GM12873 (cell line): ENCODE measurements around the gene HPCAL1.

Experiments used
- TF ChIP-seq, protein P1 (sequence below): IDR thresholded peaks from 2 replicates; pipeline ENCODE4 v1.5.1; 2012; ENCODE audit warnings: low read depth, mild to moderate bottlenecking, moderate library complexity, low read length, control low read depth; ENCODE audit not compliant: insufficient read depth; ENCODE audit errors: missing control alignments

Gene HPCAL1

DNA sequence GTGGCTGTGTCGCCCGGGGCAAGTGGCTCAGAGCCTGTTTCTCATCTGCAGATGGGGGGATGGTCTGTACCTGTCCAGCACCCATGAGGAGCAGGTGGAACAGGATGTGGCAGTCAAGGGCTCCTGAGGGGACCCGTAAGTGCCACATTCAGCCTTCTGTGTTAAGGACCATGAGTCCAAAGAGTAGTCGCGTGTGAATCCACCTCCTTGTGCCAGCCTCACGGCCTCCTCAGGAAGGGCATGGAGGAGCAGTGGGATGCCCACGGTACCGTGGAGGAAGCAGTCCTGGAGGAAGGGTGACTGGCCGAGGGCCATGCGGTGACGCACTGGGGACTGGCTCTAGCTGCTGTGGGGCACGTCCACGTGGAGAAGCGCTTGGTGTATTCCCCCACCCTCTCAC is 84.3 kb downstream of the HPCAL1 start:
- TF ChIP-seq, protein P1, sequence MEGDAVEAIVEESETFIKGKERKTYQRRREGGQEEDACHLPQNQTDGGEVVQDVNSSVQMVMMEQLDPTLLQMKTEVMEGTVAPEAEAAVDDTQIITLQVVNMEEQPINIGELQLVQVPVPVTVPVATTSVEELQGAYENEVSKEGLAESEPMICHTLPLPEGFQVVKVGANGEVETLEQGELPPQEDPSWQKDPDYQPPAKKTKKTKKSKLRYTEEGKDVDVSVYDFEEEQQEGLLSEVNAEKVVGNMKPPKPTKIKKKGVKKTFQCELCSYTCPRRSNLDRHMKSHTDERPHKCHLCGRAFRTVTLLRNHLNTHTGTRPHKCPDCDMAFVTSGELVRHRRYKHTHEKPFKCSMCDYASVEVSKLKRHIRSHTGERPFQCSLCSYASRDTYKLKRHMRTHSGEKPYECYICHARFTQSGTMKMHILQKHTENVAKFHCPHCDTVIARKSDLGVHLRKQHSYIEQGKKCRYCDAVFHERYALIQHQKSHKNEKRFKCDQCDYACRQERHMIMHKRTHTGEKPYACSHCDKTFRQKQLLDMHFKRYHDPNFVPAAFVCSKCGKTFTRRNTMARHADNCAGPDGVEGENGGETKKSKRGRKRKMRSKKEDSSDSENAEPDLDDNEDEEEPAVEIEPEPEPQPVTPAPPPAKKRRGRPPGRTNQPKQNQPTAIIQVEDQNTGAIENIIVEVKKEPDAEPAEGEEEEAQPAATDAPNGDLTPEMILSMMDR, result no peak

DNA sequence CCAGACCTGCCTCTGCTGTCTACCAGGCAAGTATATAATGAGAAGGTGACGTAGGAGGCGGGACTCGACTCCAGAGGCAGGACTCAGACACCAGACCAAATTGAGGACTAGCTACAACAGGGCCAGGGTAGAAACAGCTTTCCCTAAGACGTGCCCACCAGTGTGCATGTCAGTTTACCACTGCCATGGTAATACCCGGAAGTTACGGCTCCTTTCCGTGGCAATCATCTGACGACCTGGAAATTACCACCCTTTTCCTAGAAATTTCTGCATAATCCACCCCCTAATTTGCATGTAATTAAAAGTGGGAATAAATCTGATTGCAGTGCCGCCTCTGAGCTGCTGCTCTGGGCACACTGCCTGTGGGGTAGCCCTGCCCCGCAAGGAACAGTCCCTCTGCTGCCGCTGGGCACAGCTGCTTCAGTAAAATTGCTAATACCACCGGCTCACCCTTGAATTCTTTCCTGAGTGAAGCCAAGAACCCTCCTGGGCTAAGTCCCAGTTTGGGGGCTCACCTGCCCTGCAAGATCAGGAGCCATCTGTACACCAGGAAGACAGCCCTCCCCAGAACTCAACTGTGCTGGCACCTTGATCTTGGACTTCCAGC is 86.4 kb downstream of the HPCAL1 start:
- TF ChIP-seq, protein P1, result no peak

DNA sequence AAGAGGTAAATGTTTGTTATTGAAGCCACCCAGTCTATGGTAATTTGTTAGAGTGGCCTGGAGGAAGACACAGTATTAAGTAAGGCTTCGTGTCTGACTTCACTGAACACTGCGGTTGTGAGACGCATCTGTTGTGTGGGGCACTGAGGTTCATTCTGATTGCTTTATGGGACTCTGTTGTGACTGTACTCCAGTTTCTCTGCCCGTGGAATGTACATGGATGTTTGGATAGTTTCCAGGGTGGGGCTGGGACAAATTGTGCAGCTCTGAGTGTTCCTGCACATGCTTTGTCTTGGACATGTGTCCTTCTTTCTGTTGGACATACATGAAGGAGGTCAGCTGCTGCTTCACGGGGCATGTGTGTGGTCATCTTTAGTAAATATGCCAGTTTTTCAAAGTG is 86.9 kb downstream of the HPCAL1 start:
- TF ChIP-seq, protein P1, result no peak

DNA sequence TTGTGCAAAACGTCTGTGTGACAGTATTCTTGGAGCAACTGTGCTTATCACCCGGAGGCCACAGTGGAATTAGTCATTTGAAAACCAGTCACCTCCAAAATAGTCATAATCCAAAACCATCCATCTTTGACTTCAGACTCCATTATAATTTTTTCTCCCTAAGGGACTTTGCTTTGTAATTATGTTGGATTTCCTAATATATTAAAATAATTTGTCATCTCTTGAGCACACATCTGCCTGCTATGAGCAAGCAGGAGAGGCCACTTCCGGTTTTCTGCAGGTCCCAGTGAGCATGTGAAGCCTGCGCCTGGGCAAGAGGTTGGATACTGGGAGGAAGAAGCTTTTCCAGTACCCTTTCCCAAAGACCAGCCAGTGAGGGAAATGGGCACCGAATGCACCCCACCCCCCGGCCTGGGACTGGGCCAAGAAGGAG is 87.7 kb downstream of the HPCAL1 start:
- TF ChIP-seq, protein P1, result no peak

DNA sequence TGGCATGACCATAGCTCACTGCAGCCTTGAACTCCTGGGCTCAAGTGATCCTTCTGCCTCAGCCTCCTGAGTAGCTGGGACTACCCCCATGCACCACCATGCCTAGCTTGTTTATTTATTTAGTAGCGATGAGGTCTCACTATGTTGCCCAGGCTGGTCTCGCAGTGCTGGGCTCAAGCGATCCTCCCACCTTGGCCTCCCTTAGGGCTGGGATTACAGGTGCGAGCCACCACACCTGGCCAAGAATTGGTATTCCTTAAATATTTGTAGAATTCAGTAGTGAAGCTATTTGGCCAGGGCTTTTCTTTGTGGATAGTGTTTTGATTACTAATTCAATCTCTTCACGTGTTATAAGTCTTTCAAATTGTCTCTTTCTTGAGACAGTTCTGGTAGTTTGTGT is 89.4 kb downstream of the HPCAL1 start:
- TF ChIP-seq, protein P1, result no peak

DNA sequence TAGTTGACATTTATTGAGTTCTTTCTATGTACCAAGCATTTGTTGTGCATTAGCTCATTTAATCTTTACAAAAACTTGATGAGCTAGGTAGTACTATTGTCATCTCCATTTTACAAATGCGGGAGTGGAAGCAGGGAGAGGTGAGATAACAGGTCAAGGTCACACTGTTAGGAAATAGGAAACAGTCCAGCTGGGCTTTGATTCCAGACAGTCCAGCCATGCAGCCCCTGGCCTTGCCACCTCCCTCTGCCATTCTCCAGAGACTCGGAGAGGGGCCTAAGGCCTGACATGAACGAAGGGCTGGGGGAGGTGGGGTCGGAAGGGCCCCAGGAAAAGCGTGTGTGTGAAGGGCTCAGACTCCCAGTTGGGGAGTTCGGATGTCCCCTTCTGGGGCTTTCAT is 89.8 kb downstream of the HPCAL1 start:
- TF ChIP-seq, protein P1, result no peak

DNA sequence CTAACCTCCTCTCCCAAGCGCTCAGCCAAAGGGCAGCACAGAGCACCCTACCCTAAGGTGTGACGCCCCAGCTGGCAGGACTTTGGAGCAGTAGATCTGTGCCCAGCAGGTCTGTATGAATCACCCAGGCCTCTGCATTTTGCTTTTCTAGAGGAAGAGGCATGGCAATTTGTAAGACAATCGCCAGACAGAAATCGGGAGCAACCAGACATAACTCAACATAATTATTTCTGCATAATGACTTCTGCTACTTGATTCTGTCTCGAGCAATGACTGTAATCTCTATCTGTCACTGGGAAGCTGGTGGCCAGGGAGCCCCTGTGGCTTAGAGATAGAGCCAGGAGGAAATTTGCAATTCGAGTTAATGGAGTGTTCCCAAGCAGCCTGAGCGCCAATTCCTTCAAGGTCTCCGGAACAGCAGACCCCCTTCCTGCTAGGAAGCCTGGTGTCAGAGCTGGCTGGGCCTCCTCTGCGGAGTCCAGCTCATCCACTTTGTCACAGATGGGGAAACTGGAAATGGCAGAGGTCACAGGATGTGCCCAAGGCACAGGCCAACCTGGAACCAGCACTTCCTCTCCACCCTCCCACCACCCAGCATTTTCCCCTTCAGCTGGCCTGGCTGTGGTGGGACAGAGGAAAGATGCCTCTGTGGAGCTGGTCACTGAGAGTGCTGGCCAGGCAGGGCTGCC is 90.4 kb downstream of the HPCAL1 start:
- TF ChIP-seq, protein P1, result no peak
